Measurements from ENCODE around the gene VMP1.
"Not testable (repeated sequence)": the region's sequence is repeated elsewhere in the genome, so short reads cannot be mapped to it uniquely, and the experiment has no call there.

The VMP1 gene

GRCh38 chr17:59873414-59873813 lies 166.0 kb downstream of the VMP1 start:
- not testable (repeated sequence) for DNase-seq

- no peak for DNase-seq
Measured at GRCh38 chr17:59874376-59874775, 166.9 kb downstream of the VMP1 start.

GRCh38 chr17:59876107-59876506 lies 168.7 kb downstream of the VMP1 start:
- DNase-seq, result no peak

GRCh38 chr17:59877965-59878364 lies 170.5 kb downstream of the VMP1 start:
- no peak for DNase-seq

GRCh38 chr17:59878624-59879023 lies 171.2 kb downstream of the VMP1 start:
- no peak for DNase-seq

GRCh38 chr17:59884861-59885260 lies 177.4 kb downstream of the VMP1 start:
- DNase-seq, result no peak

- no peak for DNase-seq
Measured at GRCh38 chr17:59888145-59888750, 180.8 kb downstream of the VMP1 start.

GRCh38 chr17:59890720-59891119 lies 183.3 kb downstream of the VMP1 start:
- DNase-seq, result no peak

Measured in COR-L47 (cell line).